Sigmoid colon (tissue), 4 donors: ENCODE measurements around the gene SUCO.

ENCODE experiments used
- EP300 ChIP-seq, 4 donors: sonication (generic); formaldehyde crosslinking; IDR thresholded peaks; one replicate each; pipeline ENCODE4 v1.6.1; 2017; ENCODE audit warnings: antibody characterized with exemption in 4 of 4
- POLR2A ChIP-seq, 2 donors: fragments of 450-650 bp; IDR thresholded peaks; one replicate each; pipeline ENCODE4 v1.6.1; 2016; ENCODE audit warnings: antibody characterized with exemption in 2 of 2, mild to moderate bottlenecking in 2 of 2, moderate library complexity in 2 of 2
- POLR2AphosphoS5 ChIP-seq, 4 donors: sonication (generic); formaldehyde crosslinking; IDR thresholded peaks; one replicate each; pipeline ENCODE4 v1.6.1; 2017; ENCODE audit warnings: antibody characterized with exemption in 4 of 4
- TF ChIP-seq, protein P1 (sequence below), 4 experiments: fragments of 450-650 bp in 3 of 4; fragments of 200-600 bp in 1 of 4; IDR thresholded peaks; one replicate each; pipeline ENCODE4 v1.5.1; 2016 to 2019; ENCODE audit warnings: antibody characterized with exemption in 4 of 4, mild to moderate bottlenecking in 3 of 4, moderate library complexity in 2 of 4

DNA sequence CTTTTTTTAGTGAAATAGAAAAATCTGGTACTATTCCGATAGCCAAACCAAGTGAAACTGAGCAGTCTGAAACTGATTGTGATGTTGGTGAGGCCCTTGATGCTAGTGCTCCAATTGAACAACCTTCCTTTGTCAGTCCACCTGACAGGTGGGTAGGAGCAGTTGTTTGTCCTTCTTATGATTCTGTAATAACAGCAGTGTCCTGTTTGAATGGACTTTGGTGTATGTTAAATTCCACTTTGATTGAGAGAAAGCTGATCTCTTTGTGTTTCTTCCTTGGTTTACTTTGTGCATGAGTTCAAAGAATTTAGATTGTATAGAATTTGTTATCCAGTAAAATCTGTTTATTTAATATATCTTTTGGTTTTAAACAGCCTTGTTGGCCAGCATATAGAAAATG lies 24.3 kb downstream of the SUCO start:
- TF ChIP-seq, protein P1, sequence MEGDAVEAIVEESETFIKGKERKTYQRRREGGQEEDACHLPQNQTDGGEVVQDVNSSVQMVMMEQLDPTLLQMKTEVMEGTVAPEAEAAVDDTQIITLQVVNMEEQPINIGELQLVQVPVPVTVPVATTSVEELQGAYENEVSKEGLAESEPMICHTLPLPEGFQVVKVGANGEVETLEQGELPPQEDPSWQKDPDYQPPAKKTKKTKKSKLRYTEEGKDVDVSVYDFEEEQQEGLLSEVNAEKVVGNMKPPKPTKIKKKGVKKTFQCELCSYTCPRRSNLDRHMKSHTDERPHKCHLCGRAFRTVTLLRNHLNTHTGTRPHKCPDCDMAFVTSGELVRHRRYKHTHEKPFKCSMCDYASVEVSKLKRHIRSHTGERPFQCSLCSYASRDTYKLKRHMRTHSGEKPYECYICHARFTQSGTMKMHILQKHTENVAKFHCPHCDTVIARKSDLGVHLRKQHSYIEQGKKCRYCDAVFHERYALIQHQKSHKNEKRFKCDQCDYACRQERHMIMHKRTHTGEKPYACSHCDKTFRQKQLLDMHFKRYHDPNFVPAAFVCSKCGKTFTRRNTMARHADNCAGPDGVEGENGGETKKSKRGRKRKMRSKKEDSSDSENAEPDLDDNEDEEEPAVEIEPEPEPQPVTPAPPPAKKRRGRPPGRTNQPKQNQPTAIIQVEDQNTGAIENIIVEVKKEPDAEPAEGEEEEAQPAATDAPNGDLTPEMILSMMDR (IDR thresholded peaks at IDR 0.05) = no peak
- TF ChIP-seq POLR2A (IDR thresholded peaks at IDR 0.05) = no peak
- TF ChIP-seq EP300 (IDR thresholded peaks at IDR 0.05) = no peak
- TF ChIP-seq POLR2AphosphoS5 (IDR thresholded peaks at IDR 0.05) = no peak
